Activated CD4-positive, CD25-positive, alpha-beta regulatory T cell (primary cell): Measurements from ENCODE around the gene MT1F.
"Not testable (repeated sequence)": the region's sequence is repeated elsewhere in the genome, so short reads cannot be mapped to it uniquely, and the experiment has no call there.

Source experiments
- DNase-seq, 4 experiments: peaks; one replicate each; lab custom pipeline; 2025; lab: John Stamatoyannopoulos, UW

MT1F gene

DNA sequence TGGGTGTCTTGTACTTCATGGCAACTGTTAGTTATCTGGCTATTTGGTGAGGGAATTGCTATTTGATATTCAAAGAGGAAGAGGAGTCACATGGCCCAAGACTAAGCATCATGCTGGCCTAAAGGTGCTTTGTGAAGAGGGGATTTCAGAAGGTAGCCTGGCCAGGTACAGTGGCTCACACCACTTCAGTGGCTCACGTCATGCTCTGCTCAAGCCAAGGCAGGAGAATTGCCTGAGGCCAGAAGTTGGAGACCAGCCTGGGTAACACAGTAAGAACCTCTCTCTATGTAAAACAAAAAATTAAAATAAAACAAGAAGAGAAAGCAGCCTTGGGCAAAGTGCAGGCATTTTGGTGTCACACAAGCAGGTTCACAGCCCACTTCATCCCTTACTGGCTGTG lies 12.4 kb upstream of the MT1F start:
- no peak for DNase-seq

DNA sequence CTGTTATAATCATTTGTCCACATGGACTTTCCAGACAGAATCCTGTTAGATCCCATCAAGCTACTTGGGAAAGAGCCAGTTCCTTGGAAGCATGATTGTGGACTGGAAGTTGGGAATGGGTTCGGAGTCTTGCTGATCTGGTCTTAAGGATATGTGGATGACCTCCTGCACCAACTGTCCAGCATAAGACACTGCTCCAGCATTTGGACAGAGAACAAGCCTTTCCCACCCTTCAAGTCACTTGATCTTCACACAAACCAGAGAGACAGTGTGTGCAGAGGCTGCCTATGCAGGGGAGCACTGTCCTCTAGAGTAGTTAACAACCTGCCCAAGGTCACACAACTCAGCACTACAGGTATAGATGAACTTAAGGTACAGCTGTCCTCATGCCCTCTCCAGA lies 11.9 kb upstream of the MT1F start:
- no peak for DNase-seq

DNA sequence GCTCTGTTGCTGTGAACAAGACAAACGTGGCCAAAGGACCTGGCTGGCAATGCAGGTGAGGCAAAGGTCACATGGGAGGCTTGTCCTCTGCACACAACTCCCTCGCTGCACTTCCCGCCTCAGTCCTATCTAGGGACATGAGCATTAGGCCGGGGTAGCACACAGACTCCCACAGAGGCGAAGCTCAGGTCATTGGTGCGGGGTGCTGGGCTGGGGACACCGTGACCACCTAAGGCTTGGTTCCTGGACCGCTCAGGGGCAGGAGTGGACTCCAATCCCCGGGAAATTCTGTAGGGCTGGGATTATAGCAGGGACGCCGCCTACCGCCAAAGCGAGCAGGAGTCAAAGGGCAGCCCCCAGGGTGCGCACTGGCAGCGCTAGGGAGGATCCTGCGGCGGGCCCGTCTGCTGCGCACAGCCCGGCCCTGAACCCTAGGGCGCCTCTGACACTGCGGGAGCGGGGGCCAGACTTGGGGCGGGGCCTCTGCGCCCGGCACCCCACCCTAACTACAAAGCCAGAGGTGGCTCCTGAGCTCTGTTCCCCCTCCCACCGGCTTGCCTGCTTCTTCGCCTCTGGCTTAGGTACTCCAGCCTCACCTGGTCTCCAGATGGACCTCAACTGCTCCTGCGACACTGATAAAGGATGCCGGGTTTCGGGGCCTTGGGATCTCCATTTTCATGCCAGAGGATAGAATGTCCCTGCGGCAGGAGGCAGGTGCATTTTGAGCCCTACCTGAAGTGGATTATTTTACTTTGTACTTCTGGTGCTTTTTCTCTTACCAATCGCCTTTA lies 9.9 kb upstream of the MT1F start:
- no peak for DNase-seq

DNA sequence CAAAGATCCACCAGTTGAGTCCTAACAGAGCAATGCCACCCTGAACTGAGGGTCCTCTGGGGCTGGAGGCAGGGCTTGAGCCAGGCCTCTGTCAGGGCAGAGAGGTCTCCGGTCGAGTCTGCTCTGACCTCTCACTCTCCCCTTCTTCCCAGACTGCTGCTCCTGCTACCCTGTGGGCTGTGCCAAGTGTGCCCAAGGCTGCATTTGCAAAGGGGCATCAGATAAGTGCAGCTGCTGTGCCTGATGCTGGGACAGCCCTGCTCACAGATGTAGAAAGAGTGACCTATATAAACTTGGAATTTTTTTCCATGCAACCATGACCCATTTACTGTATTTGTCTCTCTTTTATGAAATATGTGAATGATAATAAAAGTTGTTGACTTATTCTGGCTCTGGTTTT lies 8.5 kb upstream of the MT1F start:
- no peak for DNase-seq

DNA sequence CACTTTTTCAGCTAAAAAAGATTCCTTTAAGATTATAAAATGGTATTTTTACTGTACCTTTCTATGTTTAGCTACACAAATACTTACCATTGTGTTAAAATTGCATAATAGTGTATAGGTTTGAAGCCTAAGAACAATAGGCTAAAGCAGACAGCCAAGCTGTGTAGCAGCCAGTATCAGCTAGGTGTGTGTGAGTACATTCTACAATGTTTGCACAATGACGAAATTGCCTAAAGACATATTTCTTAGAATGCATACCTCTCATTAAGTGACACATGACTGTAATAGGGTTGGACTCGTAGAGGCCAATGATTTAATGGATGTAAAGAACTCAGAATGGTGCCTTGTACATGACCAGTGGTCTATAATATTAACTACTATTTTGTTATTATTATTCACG lies 7.9 kb upstream of the MT1F start:
- no peak for DNase-seq

DNA sequence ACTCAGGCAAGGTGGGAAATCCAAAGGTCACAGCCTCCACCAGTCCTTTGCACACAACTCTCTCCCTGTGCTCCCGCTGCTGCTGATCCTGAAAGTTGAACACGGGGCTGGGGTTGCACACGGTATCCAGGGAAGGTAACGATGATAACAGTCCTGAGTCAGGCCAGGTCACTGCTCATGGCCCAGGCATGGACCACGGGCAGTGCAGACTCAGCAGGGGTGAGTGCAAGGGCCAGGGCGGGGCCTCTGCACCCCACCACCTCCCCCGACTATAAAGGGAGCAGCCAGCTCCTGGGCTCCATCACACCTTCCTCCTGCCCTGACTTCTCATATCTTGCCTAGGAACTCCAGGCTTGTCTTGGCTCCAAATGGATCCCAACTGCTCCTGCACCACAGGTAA lies 6.2 kb upstream of the MT1F start, which contains the start of gene MT1B:
TSS of gene MT1B (plus strand) at position 301 of the 400 bp plus-strand sequence. CDS start at position 369, 68 bp downstream.
- no peak for DNase-seq

DNA sequence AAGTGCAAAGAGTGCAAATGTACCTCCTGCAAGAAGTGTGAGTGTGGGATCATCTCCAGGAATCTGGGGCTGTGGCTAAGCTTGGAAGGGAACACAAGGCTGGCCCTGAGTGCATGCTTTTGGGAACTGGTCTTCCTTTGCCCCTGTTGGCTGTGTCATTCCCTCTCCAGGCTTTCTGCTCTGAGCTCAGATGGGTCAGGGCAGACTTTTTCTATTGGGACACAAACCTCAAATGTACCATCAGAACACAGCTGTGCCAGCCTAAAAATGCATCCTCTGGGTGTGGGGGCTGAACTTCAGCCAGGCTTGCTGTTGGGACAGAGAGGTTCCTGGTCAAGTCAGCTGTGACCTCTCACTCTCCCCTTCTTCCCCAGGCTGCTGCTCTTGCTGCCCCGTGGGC lies 5.2 kb upstream of the MT1F start:
- no peak for DNase-seq

DNA sequence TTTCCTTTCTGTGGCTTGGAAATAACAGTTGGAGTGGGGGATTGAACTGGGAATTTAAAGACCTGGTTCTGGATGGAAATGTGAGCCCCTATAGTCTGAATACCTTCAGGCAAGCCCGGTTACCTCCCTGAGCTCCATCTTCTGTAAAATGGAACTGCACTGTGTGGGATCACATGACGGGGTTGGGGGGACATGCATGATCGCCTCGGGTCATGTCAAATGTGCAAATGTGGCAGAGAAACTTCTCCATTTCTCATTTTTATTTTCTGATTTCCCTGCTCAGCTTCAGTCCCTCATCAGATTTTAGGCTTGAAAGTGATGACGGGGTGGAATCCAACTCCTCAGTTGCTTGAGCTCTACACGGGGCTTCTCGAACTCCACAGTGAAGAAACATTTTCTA lies 4.5 kb upstream of the MT1F start:
- no peak for DNase-seq

DNA sequence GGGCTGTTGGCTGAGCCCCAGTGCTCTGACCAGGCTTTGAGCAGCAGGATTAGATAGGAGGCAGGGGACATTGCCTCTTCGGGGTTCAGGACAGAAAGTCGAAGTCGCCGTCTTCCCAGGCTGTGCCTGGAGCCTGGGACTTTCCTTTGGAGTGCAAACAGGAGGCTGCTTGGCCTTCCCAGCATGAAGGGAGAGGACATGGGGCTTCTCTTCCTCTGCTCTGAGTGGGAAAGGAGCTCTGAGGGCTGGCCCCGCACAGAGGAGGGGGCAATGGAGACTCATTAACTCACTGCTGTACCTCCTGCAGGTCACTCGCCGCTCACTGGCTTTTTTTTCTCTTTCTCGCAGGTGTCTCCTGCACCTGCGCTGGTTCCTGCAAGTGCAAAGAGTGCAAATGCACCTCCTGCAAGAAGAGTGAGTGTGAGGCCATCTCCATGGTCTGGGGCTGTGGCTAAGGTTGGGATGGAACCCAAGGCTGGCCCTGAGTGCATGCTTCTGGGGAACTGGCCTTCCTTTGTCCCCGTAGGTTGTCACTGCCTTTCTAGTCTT lies 642 bp downstream of the MT1F start:
- DNase-seq, result no peak

DNA sequence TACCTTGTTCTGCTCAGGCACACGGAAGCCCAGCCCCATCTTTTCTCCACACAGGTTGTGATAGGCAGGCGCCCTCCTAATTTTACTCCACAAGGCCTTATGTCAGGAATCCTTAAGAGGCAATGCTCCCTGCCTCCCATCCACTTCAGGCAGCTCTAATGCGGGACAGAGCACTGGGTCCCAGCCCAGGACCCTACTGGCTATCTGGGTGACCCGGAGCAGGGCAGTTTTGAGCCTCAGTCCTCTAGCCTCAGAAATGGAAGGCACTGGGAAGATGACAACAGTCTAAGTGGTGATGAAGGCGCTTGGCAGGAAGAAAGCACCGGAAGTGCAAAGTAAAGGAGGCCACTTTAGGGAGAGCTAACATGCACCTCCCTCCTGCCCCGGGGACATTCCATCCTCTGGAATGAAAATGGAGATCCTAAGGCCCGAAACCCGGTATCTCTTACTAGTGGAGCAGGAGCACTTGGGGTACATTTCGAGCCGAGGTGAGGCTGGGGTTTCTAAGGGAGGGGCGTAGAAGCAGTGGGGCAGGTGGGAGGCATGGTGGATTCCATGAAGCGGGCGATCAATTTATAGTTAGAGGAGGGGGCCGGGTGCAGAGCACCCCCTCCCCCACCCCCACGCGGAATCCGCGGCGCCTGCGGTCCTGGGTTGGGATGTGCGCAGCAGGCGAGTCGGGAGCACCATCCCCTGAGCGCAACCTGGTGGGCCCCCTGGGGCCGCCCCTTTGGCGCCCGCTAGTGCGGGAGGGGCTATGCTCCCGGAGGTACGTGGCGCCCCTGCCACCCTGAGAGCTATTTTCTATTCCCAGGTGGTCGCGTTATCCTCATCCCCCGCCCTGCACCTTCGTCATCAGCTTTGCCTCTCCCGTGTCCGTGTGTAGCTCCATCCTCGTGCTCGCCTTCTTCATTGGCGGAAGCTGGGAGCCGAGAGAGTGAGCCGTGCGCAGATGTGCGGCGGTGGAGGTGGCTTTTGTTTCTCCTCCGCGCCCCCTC lies 4.9 kb downstream of the MT1F start:
- DNase-seq, result peak in 1 of 4 experiments; percentile 13

DNA sequence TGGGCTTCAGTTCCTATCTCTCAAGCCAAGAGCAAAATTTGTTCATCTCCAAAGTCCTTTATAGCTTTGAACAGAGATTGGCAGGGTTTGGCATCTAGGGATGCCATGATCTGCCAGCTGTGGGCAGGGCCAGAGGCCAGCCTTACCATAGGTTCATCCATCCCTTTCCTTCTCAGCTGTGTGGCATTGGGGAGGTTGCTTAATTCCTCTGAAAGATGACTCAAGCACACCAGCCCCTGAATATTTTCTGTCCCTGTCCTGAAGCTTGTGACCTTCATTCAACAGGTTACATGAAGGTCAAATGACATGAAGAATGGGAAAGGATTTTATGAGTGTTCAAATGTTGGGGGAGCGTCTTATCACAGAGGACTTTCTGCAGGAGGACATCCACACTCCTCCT lies 6.7 kb downstream of the MT1F start:
- DNase-seq, result no peak

DNA sequence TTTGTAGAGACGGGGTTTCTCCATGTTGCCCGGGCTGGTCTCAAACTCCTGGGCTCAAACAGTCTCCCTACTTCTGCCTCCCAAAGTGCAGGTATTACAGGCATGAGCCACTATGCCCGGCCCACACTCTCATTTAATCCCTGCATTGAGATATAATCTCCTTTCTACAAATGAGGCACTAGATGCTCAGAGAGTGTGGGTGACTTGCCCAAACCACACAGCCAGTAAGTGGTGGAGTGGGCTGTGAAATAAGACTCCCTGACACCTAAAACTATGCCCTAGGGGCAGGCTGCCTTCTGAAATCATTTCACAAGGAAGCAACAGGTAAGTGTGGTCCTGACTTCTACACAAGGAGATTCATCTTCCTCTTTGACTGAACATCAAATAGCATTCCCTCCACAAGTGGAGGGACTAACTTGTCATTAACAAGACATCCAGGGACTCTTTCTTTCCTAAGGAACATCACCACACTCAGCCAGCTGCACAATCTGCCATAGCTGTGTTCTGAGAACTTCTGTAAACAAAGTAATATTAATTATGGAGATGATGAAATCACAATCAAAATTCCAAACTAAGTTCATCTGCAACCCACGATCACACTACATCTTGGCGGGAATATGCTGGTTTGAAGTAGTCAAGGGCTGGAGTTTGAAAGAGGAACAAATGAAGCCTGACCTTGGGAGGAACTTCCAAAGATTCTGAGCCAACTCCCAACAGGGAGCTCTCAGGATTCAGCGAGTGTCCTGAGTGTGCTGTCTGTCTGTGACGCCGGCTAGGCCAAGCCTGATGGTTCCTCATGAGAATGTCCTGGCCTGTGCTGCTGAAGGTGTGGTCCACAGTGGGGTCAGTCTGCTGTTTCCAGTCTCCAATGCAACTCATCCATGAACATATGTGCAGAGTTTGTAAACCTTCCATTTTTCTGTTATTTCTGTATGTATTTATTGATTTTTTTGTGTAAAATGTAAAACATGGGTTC lies 7.8 kb downstream of the MT1F start:
- DNase-seq, result not testable (repeated sequence)

DNA sequence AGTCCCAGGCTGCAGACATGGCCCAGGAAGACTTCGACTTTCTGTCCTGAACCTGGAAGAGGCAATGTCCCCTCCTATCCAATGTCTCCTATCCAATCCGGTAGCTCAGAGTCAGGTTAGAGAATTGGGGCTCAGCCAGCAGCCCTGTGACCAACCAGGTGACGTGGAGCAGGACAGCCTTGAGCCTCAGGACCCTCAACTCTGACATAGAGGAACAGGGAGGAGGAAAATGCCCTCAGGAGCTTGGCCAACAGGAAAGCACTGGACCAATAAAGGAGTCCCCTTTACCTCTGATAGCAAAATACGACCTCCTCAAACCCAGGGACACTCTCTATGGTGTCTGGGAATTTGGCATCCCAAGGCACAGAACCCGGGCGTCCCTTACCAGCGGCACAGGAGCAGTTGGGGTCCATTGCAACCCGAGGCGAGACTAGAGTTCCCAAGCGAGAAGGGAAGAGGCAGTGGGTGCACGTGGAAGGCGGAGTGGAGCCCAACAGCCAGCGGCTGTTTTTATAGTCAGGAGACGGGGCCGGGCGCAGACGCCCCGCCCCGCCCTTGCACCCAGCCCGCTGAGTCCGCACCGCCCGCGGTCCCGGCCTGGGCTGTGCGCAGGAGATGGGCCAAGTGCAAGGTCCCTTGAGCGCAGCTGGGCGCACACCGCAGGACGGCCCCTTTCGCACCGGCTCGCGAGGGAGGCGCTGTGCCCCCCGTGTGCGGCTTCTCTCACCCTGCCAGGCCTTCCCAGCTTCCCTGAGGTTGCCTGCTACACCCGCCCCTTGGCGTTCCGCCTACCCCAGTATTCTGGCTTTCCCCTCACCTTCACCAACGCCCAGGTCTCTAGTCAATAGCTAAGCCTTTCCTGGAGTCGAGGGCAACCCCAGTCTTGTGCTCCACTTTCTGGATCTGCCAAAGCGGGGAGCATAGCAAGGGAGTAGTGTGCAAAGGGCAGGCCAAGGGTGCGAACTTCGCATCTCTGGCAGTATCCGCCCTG lies 10.1 kb downstream of the MT1F start, which contains the start of gene MT1G:
TSS of gene MT1G (minus strand) at position 485 of the 991 bp plus-strand sequence. CDS start at position 413, 72 bp downstream.
- DNase-seq, result no peak

DNA sequence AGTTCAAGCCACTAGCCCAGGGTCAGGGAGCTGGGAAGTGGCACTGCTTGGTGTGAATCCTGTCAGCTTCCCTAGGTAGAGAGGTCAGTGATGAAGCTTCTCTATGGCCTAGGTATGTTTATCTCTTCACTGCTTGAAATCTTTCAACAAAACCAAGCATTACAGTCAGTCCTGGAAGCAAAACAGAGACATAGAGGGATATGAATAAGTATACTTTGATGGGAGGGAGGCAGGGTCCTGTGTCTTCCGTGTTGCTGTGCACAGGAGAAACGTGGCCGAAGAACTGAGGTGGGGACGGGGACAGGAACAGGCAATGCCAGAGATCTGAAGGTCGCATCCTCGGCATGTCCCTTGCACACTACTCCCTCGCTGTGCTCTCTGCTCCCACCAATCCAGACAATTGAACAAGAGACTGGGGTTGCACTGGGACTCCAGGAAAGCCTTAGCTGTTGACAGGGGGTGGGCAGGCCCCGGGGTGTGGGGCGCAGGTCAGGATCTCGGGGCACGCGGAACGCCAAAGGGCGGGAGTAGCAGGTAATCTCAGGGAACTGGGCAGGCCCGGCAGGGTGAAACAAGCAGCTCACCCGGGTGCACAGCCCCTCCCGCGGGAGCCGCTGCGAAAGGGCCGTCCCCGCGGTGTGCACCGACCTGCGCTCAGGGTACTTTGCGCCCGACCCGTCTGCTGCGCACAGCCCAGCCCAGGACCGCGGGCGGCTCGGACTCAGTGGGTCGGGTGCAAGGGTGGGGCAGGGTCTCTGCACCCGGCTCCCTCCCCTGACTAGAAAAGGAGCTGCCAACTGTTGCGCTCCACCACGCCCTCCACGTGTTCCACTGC lies 11.5 kb downstream of the MT1F start, which contains the start of gene MT1H:
TSS of gene MT1H (plus strand) at position 810 of the 835 bp plus-strand sequence. CDS start 71 bp downstream, outside the sequence.
- no peak for DNase-seq

DNA sequence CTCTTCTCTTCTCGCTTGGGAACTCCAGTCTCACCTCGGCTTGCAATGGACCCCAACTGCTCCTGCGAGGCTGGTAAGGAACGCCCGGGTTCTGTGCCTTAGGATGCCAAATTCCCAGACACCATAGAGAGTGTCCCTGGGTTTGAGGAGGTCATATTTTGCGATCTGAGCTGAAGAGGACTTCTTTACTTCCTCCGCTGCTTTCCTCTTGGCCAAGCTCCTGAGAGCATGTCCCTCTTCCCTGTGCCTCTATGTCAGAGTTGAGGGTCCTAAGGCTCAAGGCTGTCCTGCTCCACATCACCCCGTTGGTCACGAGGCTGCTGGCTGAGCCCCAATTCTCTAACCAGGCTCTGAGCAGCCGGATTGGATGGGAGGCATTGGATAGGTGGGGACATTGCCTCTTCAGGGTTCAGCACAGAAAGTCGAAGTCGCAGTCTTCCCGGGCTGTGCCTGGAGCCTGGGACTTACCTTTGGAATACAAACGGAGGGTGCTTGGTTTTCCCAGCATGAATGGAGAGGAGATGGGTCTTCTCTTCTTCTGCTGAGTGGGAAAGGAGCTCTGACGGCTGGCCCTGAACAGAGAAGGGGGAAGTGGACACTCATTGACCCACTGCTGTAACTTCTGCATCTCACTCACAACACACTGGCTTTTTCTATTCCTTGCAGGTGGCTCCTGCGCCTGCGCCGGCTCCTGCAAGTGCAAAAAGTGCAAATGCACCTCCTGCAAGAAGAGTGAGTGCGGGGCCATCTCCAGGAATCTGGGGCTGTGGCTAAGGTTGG lies 12.3 kb downstream of the MT1F start:
- no peak for DNase-seq

DNA sequence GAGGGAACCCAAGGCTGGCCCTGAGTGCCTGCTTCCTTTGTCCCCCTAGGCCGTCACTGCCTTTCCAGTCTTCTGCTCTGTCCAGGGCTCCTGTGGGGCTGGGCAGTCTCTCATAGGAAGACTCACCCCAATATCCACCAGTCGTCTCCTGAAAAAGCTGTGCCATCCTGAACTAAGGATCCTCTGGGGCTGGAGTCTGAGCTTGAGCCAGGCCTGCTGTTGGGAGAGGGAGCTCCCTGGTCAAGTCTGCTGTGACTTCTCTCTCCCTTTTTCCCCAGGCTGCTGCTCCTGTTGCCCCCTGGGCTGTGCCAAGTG lies 12.8 kb downstream of the MT1F start:
- DNase-seq, result no peak

DNA sequence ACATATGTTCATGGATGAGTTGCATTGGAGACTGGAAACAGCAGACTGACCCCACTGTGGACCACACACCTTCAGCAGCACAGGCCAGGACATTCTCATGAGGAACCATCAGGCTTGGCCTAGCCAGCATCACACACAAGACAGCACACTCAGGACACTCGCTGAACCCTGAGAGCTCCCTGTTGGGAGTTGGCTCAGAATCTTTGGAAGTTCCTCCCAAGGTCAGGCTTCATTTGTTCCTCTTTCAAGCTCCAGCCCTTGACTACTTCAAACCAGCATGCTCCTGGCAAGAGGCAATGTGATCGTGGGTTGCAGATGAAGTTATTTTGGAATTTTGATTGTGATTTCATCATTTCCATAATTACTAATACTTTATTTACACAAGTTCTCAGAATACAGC lies 13.9 kb downstream of the MT1F start:
- DNase-seq, result not testable (repeated sequence)

DNA sequence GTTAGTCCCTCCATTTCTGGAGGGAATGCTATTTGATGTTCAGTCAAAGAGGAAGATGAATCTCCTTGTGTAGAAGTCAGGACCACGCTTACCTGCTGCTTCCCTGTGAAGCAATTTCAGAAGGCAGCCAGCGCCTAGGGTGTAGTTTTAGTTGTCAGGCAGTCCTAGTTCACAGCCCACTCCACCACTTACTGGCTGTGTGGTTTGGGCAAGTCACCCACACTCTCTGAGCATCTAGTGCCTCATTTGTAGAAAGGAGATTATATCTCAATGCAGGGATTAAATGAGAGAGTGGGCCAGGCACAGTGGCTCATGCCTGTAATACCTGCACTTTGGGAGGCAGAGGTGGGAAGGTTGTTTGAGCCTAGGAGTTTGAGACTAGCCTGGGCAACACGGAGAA lies 14.4 kb downstream of the MT1F start:
- not testable (repeated sequence) for DNase-seq
